Right lobe of liver (tissue), 6 donors: Measurements from ENCODE around the gene CARNS1. TPM values are rescaled to one million over a fixed set of nuclear protein-coding genes. Genes with fewer than 3 reads are reported as not detected.
"Not testable (repeated sequence)": the region's sequence is repeated elsewhere in the genome, so short reads cannot be mapped to it uniquely, and the experiment has no call there.

Source experiments
- ATAC-seq, 4 donors: fragments of 200-7000 bp; cut with Tn5 transposase; one replicate each; pipeline ENCODE4 v1.9.1; 2020; ENCODE audit warnings: mild to moderate bottlenecking in 4 of 4, moderate library complexity in 4 of 4
- DNase-seq, 3 donors: peaks; one replicate each; pipeline ENCODE4 v3.0.0-alpha.2; 2020
- H3K27ac ChIP-seq, 3 donors: fragments of 200-600 bp; one replicate each; pipeline ENCODE4 v1.8.0; 2022
- H3K27me3 ChIP-seq, 2 donors: fragments of 200-600 bp; one replicate each; pipeline ENCODE4 v1.8.0; 2022
- H3K36me3 ChIP-seq, 4 donors: fragments of 200-600 bp; sonication (generic) in 1 of 4; one replicate each; pipeline versions ENCODE4 v1.5.1 to v1.8.0; 2017 to 2022; ENCODE audit warnings: control low read depth in 1 of 4
- H3K4me1 ChIP-seq, 4 donors: fragments of 200-600 bp; sonication (generic) in 1 of 4; one replicate each; pipeline versions ENCODE4 v1.5.1 to v1.8.0; 2017 to 2022; ENCODE audit warnings: control low read depth in 1 of 4
- H3K4me3 ChIP-seq, 3 donors: fragments of 200-600 bp; one replicate each; pipeline ENCODE4 v1.8.0; 2022
- H3K9me3 ChIP-seq, 4 donors: fragments of 200-600 bp; sonication (generic) in 1 of 4; one replicate each; pipeline versions ENCODE4 v1.5.1 to v1.8.0; 2017 to 2022; ENCODE audit warnings: control low read depth in 1 of 4
- POLR2A ChIP-seq: fragments of 450-650 bp; IDR thresholded peaks from one replicate; pipeline ENCODE4 v1.6.1; 2017; ENCODE audit warnings: antibody characterized with exemption, mild to moderate bottlenecking
- WGBS: methylation state at CpG from one replicate; pipeline ENCODE4 v1.1.6; 2018; ENCODE audit warnings: low coverage, low lambda C conversion rate; ENCODE audit not compliant: insufficient coverage; ENCODE audit errors: missing lambda C conversion rate; 5-methylcytosine and 5-hydroxymethylcytosine counted together
- intact Hi-C, 2 donors: fragments of 100-400 bp; cut with DNase I; formaldehyde crosslinking; loops; one replicate each; pipeline versions ENCODE4 v1.11.2 to v1.14.1; 2022
- total RNA-seq, 6 experiments: library from RNA; depleted of rRNA in 2 of 6; stranded (reverse); fragments of >200 nt in 2 of 6; fragmentation: NEBNext Ultra II Directional in 3 of 6; extraction: Animal tissue kit (Norgen Biotek cat#: 25700) in 3 of 6; gene quantifications; one replicate each; pipeline versions ENCODE4 v1.1.0 to v1.2.4, GENCODE V29; 2016 to 2023
- TF ChIP-seq, protein P1 (sequence below), 4 donors: fragments of 200-600 bp in 3 of 4; fragments of 450-650 bp in 1 of 4; IDR thresholded peaks; one replicate each; pipeline versions ENCODE4 v1.5.1 to v1.8.0; 2016 to 2022; ENCODE audit warnings: antibody characterized with exemption in 4 of 4, mild to moderate bottlenecking in 2 of 4
- donor health status: DM: no; HTN: yes; CAD: no.
- donor health status: DM: no; HTN: no; CAD: no.
- donor health status: DM: no; HTN: no; CAD: no.
- donor health status: DM: no; HTN: yes; CAD: no.
- donor health status: DM: no; HTN: yes; CAD: no.

The CARNS1 gene
- total RNA-seq, 6 experiments from 2014 or later: 0.12 to 0.31 (median 0.22) TPM; not detected in 1

DNA sequence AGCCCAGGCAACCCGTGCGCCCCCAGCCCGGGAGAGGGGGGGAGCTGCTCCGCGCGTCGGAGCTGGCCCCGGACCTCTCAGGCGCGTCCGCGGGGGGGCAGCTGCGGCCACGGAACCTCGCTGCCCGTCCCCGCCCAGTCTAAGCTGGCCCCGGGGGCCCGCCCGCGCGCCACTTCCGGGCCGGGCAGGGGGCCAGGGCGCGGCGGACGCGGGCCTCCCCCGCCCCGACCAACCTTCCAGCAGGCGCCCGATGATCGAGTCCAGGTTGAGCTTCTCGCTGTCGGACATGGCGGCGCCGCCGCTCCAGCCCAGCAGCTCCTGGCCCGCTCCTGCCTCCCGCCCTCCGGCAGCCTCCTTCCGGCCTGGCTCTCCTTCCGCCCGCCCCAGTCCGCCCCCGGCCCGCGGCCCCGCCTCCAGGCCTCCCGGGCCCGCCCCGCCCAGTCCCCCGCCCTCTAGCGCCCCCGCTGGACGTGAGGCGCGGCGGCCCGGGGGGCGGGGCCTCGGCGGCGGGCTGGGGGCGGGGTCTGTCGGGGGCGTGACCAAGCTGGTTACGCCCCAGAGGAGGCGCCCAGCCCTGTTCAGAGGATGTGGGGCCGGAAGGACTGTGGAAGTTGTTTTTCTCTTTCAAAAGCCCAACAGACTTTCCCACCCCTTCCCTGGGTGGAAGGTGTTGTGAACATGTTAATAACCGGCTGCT, 13.8 kb upstream of the CARNS1 start, which contains the start of gene PPP1CA:
PPP1CA (minus strand) TSS at position 364 of the 697 bp plus-strand sequence; CDS start at position 288, 76 bp downstream.
- peak; percentile 67 for TF ChIP-seq POLR2A
- TF ChIP-seq, protein P1, sequence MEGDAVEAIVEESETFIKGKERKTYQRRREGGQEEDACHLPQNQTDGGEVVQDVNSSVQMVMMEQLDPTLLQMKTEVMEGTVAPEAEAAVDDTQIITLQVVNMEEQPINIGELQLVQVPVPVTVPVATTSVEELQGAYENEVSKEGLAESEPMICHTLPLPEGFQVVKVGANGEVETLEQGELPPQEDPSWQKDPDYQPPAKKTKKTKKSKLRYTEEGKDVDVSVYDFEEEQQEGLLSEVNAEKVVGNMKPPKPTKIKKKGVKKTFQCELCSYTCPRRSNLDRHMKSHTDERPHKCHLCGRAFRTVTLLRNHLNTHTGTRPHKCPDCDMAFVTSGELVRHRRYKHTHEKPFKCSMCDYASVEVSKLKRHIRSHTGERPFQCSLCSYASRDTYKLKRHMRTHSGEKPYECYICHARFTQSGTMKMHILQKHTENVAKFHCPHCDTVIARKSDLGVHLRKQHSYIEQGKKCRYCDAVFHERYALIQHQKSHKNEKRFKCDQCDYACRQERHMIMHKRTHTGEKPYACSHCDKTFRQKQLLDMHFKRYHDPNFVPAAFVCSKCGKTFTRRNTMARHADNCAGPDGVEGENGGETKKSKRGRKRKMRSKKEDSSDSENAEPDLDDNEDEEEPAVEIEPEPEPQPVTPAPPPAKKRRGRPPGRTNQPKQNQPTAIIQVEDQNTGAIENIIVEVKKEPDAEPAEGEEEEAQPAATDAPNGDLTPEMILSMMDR (IDR thresholded peaks at IDR 0.05): peak; percentile 28 to 76 (median 38)
- Histone ChIP-seq H3K4me1 (peaks cover 0 to 24% (median 5%) of the 10 kb centered on the region in 4 donors), H3K36me3 (peaks cover 3 to 31% (median 17%) of the 10 kb centered on the region in 4 donors), H3K27me3 (no peaks in the 10 kb centered on the region), H3K4me3 (peak within 1 kb of the TSS; percentile 95 to 99 (median 98)), H3K9me3 (no peaks in the 10 kb centered on the region), H3K27ac (peak within 1 kb of the TSS; percentile 77 to 90 (median 88))
- 0% methylated on average over 9 of the region's 73 CpGs for WGBS
- DNase-seq: peak; percentile 93 to 95 (median 94)
- peak; percentile 82 to 93 (median 86) for ATAC-seq
- intact Hi-C loops: no loop called here

DNA sequence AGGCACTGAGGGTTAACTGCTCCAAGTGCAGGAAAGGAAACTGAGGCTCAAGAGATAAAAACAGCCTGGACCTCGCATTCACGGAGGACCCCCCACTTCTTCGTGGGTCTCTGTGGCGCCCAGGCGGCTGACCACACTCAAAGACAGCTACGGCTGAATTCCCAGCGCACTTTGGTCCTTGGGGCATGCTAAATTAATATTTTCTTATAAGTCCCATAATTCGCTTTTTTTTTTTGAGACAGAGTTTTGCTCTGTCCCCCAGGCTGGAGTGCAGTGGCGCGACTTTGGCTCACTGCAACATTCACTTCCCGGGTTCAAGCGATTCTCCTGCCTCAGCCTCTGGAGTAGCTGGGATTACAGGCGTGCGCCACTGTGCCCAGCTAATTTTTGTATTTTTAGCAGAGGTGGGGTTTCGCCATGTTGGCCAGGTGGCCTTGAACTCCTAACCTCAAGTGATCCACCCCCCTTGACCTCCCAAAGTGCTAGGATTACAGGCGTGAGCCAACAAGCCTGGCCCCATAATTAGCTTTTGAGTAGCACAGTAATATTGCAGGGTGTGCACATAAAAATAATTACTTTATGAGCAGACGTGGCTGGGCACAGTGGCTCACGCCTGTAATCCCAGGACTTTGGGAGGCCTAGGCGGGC, 13.2 kb upstream of the CARNS1 start:
- intact Hi-C loops, H3K27me3 ChIP-seq, DNase-seq, ATAC-seq, H3K9me3 ChIP-seq: not testable (repeated sequence)
- Histone ChIP-seq H3K4me3 (peak overlapping the region in 2 of 3 donors; percentile 26 to 98), H3K4me1 (peaks cover 0 to 24% (median 5%) of the 10 kb centered on the region in 4 donors), H3K36me3 (peaks cover 3 to 30% (median 14%) of the 10 kb centered on the region in 4 donors), H3K27ac (peak overlapping the region in 2 of 3 donors; percentile 73 to 88)
- WGBS: 58% methylated on average over 15 of the region's 19 CpGs

GRCh38 chr11:67403085-67403484, 12.4 kb upstream of the CARNS1 start:
- H3K27me3 ChIP-seq, ATAC-seq, H3K27ac ChIP-seq, H3K9me3 ChIP-seq, H3K4me3 ChIP-seq, intact Hi-C loops, DNase-seq: not testable (repeated sequence)
- 85% methylated on average over 6 of the region's 9 CpGs for WGBS
- H3K36me3 ChIP-seq: peaks cover 0 to 22% (median 9%) of the 10 kb centered on the region in 4 donors
- H3K4me1 ChIP-seq: peaks cover 0 to 24% (median 5%) of the 10 kb centered on the region in 4 donors

DNA sequence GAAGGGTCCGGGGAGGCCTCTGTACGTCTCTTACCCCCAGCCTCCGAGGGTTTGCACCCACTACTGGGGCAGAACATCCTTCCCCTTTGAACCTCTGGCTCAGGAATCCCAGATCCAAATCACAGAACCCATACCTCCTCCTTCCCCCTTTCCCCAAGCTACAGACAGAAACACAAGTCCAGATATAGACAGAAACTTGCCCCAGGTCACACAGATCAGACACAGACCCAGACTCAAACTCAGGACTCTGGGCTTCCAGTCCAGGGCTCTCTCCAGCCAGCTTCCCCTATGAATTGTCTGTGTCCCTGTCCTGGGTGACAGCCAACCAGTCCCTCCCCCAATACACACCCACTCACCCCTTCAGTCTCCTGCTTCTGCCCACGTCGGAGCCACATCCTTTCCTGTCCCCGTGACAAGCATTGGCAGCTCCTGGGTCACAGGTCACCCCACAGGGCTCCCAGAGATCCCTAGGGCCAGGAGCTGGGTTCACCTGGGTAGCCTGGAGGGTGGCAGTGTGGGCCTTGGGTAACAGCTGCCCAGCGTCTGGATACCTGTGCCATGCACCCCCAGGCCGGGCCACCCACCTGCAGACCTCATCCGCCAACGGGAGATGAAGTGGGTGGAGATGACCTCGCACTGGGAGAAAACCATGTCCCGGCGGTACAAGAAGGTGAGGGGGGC, 10.8 kb upstream of the CARNS1 start:
- WGBS: 25% methylated on average over 8 of the region's 13 CpGs
- peaks cover 0 to 24% (median 5%) of the 10 kb centered on the region in 4 donors for H3K4me1 ChIP-seq
- H3K27ac ChIP-seq: peak overlapping the region in 1 of 3 donors; percentile 38
- no peaks in the 10 kb centered on the region for H3K9me3 ChIP-seq
- H3K36me3 ChIP-seq: peaks cover 0 to 7% (median 0%) of the 10 kb centered on the region in 4 donors
- intact Hi-C loops: no loop called here
- TF ChIP-seq, protein P1 (IDR thresholded peaks at IDR 0.05): no peak
- no peak for TF ChIP-seq POLR2A
- no peaks in the 10 kb centered on the region for H3K27me3 ChIP-seq
- DNase-seq (peak in 1 of 3 donors; percentile 46), ATAC-seq (no peak)
- peak overlapping the region in 1 of 3 donors; percentile 44 for H3K4me3 ChIP-seq

DNA sequence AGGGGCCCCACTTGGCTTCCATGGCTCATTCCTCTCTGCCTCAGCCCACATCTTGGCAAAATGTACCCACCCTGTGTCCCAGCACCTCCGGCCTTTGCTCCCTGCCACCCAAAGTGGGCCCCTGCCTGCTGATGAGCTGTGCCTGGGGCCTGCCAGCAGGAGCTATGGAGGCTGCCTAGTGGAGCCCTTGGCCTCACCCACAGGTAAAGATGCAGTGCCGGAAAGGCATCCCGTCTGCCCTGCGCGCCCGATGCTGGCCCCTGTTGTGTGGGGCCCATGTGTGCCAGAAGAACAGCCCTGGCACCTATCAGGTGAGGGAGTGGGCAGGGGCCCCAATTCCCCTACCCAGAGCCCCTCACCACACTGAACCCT, 10.3 kb upstream of the CARNS1 start:
- no peak overlapping the region for H3K27ac ChIP-seq
- no peaks in the 10 kb centered on the region for H3K9me3 ChIP-seq
- peaks cover 0 to 1% (median 0%) of the 10 kb centered on the region in 4 donors for H3K36me3 ChIP-seq
- ATAC-seq: no peak
- H3K4me1 ChIP-seq: peaks cover 0 to 20% (median 4%) of the 10 kb centered on the region in 4 donors
- no peaks in the 10 kb centered on the region for H3K27me3 ChIP-seq
- WGBS: no CpG with 5 or more reads among the region's 6 CpGs
- DNase-seq: peak in 1 of 3 donors; percentile 47
- intact Hi-C loops: no loop called here
- TF ChIP-seq, protein P1 (IDR thresholded peaks at IDR 0.05): no peak
- no peak for TF ChIP-seq POLR2A
- no peak overlapping the region for H3K4me3 ChIP-seq
